Stimulated activated CD8-positive, alpha-beta memory T cell treated with anti-CD3 and anti-CD28 coated beads, Interleukin-7, amount 100 ng/mL, for 24 hours (primary cell): ENCODE data around the gene POF1B.
"Not testable (repeated sequence)": the region's sequence is repeated elsewhere in the genome, so short reads cannot be mapped to it uniquely, and the experiment has no call there.

Source experiments
- DNase-seq: peaks from one replicate; pipeline ENCODE4 v3.0.0-alpha.2; 2020; ENCODE audit warnings: low read depth

POF1B gene

GRCh38 chrX:85379174-85379907 lies at the start of gene POF1B:
Gene POF1B (minus strand): TSS chrX:85379665. CDS start chrX:85379454, 211 bp downstream.
- no peak for DNase-seq

- no peak for DNase-seq
These were observed 49.6 kb upstream of the POF1B start for GRCh38 chrX:85429066-85429465.

GRCh38 chrX:85419293-85419692 lies 39.8 kb upstream of the POF1B start:
- no peak for DNase-seq

GRCh38 chrX:85391878-85392238 lies 12.4 kb upstream of the POF1B start:
- no peak for DNase-seq

GRCh38 chrX:85391185-85391877 lies 11.9 kb upstream of the POF1B start:
- DNase-seq: no peak

- DNase-seq: no peak
These were observed 2.1 kb upstream of the POF1B start for GRCh38 chrX:85381602-85382001.

- no peak for DNase-seq
These were observed 1.0 kb downstream of the POF1B start for GRCh38 chrX:85378461-85378860.

GRCh38 chrX:85375333-85375738 lies 4.1 kb downstream of the POF1B start:
- no peak for DNase-seq

- no peak for DNase-seq
These were observed 14.0 kb downstream of the POF1B start for GRCh38 chrX:85365370-85365995.

- DNase-seq: no peak
These were observed 20.4 kb downstream of the POF1B start for GRCh38 chrX:85359051-85359450.

GRCh38 chrX:85345523-85345922 lies 33.9 kb downstream of the POF1B start:
- no peak for DNase-seq

- DNase-seq: no peak
These were observed 52.5 kb downstream of the POF1B start for GRCh38 chrX:85327060-85327333.

- no peak for DNase-seq
These were observed 53.0 kb downstream of the POF1B start for GRCh38 chrX:85326234-85327059.

- not testable (repeated sequence) for DNase-seq
These were observed 68.1 kb downstream of the POF1B start for GRCh38 chrX:85311348-85311747.

GRCh38 chrX:85309717-85310116 lies 69.7 kb downstream of the POF1B start:
- DNase-seq: no peak

- no peak for DNase-seq
These were observed 75.9 kb downstream of the POF1B start for GRCh38 chrX:85303544-85303943.

- DNase-seq: no peak
These were observed 90.3 kb downstream of the POF1B start for GRCh38 chrX:85288992-85289723.

GRCh38 chrX:85285286-85285685 lies 94.2 kb downstream of the POF1B start:
- DNase-seq: not testable (repeated sequence)

- DNase-seq: no peak
These were observed 134.8 kb downstream of the POF1B start for GRCh38 chrX:85244450-85245211.

GRCh38 chrX:85243761-85244449 lies 135.6 kb downstream of the POF1B start, which contains the start of the genes SATL1 and ZNF711:
Gene SATL1 (minus strand): TSS chrX:85243779. CDS start chrX:85108968, 134,811 bp downstream.
Gene ZNF711 (plus strand): TSS chrX:85243991. CDS start chrX:85247573, 3,582 bp downstream.
- no peak for DNase-seq
